GM12874 (cell line): ENCODE data around the gene GPC6.

Source experiments
- CTCF ChIP-seq: IDR thresholded peaks from 2 replicates; pipeline ENCODE4 v1.5.1; 2011; ENCODE audit warnings: low read depth, mild to moderate bottlenecking, control low read depth, low read length, moderate library complexity; ENCODE audit not compliant: insufficient read depth

GPC6 gene

GRCh38 chr13:93867481-93867880 is 640.9 kb downstream of the GPC6 start:
- no peak for TF ChIP-seq CTCF

GRCh38 chr13:93872376-93872775 is 645.8 kb downstream of the GPC6 start:
- no peak for TF ChIP-seq CTCF

DNA sequence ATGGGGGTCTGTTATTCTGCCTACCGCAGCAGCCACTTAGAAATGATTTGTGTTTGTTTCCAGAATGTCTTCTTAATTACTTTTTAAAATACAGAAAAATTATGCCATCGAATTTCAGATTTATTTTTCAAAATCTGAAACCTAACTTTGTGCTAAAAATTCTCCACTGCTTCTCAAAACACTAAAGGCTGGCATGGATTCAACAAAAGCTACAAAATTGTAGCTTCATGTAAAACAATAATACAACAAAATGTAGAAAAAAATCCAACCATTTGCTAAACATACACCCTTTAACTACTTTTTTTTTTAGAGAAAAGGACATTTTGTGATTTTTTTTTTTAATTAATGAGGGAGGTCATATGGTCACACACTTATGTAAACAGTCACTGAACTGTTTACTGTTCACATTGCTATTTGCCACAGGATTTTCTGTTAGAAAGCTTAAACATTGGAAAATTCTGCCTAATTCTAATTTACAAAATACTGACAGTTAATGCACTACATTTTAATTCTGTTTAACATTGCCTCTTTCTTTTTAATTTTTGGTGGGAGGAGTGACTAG is 646.3 kb downstream of the GPC6 start:
- TF ChIP-seq CTCF, result no peak

DNA sequence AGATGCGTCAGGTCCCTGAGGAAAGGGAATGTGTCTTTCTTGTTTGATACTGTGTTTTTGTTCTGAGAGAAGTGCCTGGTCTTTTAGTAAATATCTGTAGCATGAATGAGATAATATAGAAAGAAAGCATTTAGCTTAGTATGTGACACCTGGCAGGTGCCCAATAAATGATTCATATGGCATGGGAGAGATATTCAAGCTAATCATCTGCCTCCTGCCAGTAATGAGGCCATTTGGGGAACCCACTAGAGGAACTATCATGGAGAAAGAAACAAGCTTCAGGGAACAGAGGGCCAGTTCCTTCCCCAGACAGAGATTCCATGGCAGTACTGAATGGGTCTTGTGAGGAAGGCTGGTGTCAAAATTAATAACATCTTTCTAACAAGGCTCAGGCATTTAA is 648.9 kb downstream of the GPC6 start:
- no peak for TF ChIP-seq CTCF

GRCh38 chr13:93876236-93876635 is 649.6 kb downstream of the GPC6 start:
- TF ChIP-seq CTCF, result no peak

DNA sequence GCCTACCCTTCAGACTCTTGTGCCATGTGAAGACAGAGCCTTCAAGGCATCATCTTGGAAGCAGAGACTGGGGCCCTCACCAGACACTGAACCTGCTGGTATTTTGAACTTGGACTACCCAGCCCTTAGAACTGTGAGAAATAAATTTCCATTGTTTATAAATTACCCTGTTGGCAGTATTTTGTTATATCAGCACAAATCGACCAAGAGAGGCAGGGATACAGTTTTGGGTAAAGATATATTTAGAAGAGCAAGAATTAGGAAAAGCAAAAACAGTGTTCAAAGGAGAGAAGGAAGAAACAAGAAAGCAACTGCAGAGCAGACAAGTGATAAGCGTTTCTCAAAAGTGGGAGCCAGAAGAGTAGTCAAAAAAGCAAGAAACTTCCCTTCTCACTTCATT is 652.1 kb downstream of the GPC6 start:
- TF ChIP-seq CTCF, result no peak

DNA sequence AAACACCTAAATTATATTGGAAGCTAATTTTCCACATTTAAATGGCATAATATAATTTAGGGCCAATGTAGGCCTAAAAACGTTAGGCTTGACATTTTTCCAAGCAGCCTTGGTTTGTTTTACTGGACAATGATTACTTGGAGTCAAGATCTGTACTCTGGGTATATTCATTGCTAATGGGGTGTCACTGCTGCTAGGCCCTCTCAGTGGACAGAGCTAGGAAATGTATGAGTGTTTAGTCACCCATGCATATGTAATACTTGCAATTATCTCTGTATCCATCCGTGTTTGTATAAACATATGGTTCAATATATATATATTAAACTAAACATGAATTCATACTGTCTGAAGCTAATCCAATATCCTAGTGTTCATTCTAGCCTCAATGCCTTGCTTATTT is 654.8 kb downstream of the GPC6 start:
- TF ChIP-seq CTCF, result no peak
